AG04449 (cell line): ENCODE data around the gene DHH.

Experiments used
- CTCF ChIA-PET: fragments of 350-600 bp; formaldehyde crosslinking; extraction: SDS; loops from one replicate; lab custom pipeline; 2021; ENCODE audit warnings: antibody characterized with exemption; lab: Yijun Ruan, JAX
- POLR2A ChIA-PET: fragments of 400-600, 350-600 bp; formaldehyde crosslinking; extraction: SDS; loops from one replicate; lab custom pipeline; 2020; ENCODE audit warnings: antibody characterized with exemption, inconsistent platforms; lab: Yijun Ruan, JAX
- DNase-seq: peaks from one replicate; pipeline ENCODE4 v3.0.0-alpha.2; 2010; ENCODE audit warnings: low read depth, low spot score
- H3K4me3 ChIP-seq: 2 replicates; pipeline ENCODE4 v1.5.1; 2011; ENCODE audit warnings: low read depth, mild to moderate bottlenecking, control low read depth, low read length
- CTCF ChIP-seq: IDR thresholded peaks from one replicate; pipeline ENCODE4 v1.5.1; 2011; ENCODE audit warnings: mild to moderate bottlenecking, moderate library complexity, low read length, control low read depth, inconsistent platforms; ENCODE audit not compliant: insufficient read depth; ENCODE audit errors: missing control alignments

The DHH gene

GRCh38 chr12:49100380-49100779 is 5.8 kb upstream of the DHH start:
- no peak for DNase-seq
- CTCF ChIA-PET, result interaction anchor here (1.2 to 21.3 kb wide), 11 partner anchors 8 to 141 kb away, joined by 3 to 430 read pairs (median 10); partner anchors contain the start of genes LMBR1L and TUBA1B
- POLR2A ChIA-PET, result no interaction called here
- no peak for TF ChIP-seq CTCF
- H3K4me3 ChIP-seq, result no peak overlapping the region

- no peak overlapping the region for H3K4me3 ChIP-seq
- DNase-seq, result no peak
- ChIA-PET POLR2A (interaction anchor here (1.1 to 1.3 kb wide), 2 partner anchors 12 to 32 kb away, joined by 4 read pairs; partner anchors contain the start of genes LMBR1L and TUBA1B), CTCF (interaction anchor here (0.9 to 21.3 kb wide), 11 partner anchors 10 to 134 kb away, joined by 3 to 430 read pairs (median 7); partner anchors contain the start of genes LMBR1L, RHEBL1 and TUBA1B)
- TF ChIP-seq CTCF, result no peak
These were observed 4.1 kb upstream of the DHH start for GRCh38 chr12:49098703-49099102.

DNA sequence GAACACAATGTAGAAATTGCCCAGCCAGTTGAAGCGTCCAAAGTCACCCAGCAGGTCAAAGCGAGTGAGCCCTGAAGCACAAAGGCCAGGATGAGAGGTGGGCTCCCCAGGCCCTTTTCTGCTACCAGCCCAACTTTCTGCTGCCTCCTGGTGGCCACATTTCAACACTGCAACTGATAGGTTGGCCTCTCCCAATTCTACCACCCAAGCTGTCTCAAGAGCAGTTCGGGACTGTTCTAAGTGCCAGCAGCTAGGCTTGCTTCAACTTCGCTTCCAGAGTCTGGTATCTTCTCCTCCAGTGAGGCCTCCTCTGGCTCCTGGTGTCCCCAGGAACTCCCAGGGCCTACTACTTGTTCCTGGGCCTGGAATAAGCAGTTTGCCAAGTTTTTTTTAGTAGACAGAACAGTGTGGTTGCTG is 3.4 kb upstream of the DHH start:
- peak; percentile 69 for TF ChIP-seq CTCF
- CTCF ChIA-PET, result interaction anchor here (1.1 to 21.3 kb wide), 9 partner anchors 10 to 55 kb away, joined by 4 to 430 read pairs (median 17); partner anchors contain the start of genes LMBR1L, RHEBL1 and TUBA1B
- no peak overlapping the region for H3K4me3 ChIP-seq
- DNase-seq, result no peak
- POLR2A ChIA-PET, result no interaction called here

DNA sequence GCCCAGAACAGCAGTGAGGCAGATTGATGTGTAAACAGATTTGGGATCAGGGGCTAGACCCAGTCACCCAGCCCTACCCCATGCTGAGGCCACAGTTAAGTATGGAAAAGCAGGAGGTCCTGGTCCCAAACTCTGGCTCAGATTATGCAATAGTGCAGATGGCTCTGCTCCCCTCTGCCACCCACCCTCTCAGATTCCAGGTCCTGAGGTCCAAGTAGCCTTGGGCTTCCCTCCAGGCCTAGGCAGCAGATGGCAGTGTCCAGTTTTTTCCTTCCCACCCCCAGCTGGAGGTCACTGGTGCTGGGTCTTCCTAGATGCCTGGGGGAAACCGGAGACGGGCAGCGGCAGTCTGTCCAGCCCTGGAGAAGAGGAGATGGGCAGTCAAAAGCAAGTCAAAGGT is 2.8 kb upstream of the DHH start:
- ChIA-PET POLR2A (no interaction called here), CTCF (interaction anchor here (2.9 to 21.3 kb wide), 7 partner anchors 11 to 33 kb away, joined by 9 to 430 read pairs (median 41); partner anchors contain the start of genes LMBR1L and TUBA1B)
- no peak for DNase-seq
- H3K4me3 ChIP-seq, result no peak overlapping the region
- no peak for TF ChIP-seq CTCF

DNA sequence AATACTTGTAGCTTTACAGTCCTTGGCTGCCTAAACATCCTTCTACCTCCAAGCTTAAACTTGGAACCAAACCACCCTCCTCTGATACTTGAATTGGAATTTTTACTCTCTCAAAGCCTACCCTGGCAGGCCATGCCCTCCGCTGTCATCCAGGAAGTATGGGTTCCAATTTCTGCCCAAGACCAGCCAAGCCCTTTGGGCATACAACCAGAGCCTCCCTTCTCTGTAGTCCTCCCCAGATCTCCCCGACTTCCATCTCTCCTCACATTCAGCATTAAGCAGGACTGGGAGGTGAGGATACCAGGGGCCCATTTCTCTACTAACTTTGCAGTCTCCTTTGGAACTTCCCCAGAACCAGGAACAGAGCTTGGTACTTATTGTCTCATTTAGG is 369 bp upstream of the DHH start:
- DNase-seq, result no peak
- no peak for TF ChIP-seq CTCF
- ChIA-PET POLR2A (interaction anchor here (0.8 to 5.8 kb wide), 2 partner anchors 36 to 38 kb away, joined by 4 to 20 read pairs; partner anchors contain the start of gene TUBA1B), CTCF (interaction anchor here (1.2 to 21.3 kb wide), 9 partner anchors 11 to 139 kb away, joined by 3 to 430 read pairs (median 9); partner anchors contain the start of genes LMBR1L and TUBA1B)
- no peak overlapping the region for H3K4me3 ChIP-seq

DNA sequence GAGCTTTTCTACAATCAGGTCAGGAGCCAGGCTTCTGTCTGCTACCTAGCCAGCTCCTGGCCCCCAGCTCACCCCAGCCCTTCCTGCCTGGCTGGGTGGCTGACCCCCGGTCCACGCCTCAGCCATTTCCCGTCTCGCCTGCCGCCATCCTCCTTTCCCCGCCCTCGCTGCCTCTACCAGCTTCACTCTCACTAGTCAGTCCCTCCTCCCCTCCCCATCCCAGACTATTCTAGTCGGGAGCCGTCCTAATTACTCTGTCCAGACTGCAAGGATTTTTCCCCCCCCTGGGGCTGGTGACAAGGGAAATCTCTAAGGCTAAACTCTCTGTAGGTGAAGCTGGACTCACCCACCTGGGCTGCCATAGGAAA is 825 bp downstream of the DHH start:
- ChIA-PET POLR2A (interaction anchor here (0.6 to 5.8 kb wide), 2 partner anchors 16 to 37 kb away, joined by 5 to 20 read pairs; partner anchors contain the start of gene TUBA1B), CTCF (interaction anchor here (0.9 to 21.3 kb wide), 11 partner anchors 10 to 141 kb away, joined by 3 to 430 read pairs (median 8); partner anchors contain the start of genes LMBR1L and TUBA1B)
- peak overlapping the region; percentile 12; the same call in 1 of the 2 replicates for H3K4me3 ChIP-seq

More for the DNA sequence above, 825 bp downstream of the DHH start:
- TF ChIP-seq CTCF, result no peak
- DNase-seq, result no peak
